K562 (cell line): ENCODE data around the gene ZNF839. TPM values are rescaled to one million over a fixed set of nuclear protein-coding genes. Genes with fewer than 3 reads are reported as not detected.

ENCODE experiments used
- BDP1 ChIP-seq: IDR thresholded peaks from 3 replicates; pipeline ENCODE4 v1.6.1; 2011; ENCODE audit not compliant: insufficient read length, insufficient read depth
- CEBPG ChIP-seq, 3 experiments: fragments of 200-800 bp in 1 of 3; sonication (Bioruptor generic) in 1 of 3; sonication (generic) in 1 of 3; formaldehyde crosslinking in 1 of 3; IDR thresholded peaks in 2 of 3; conservative IDR thresholded peaks in 1 of 3; 2 replicates each; pipeline versions ENCODE4 v1.6.1 to v1.8.0; 2016 to 2022; ENCODE audit warnings: missing compliant biosample characterization in 2 of 3, missing genetic modification characterization in 2 of 3, mild to moderate bottlenecking in 1 of 3, missing genetic modification reagents in 1 of 3
- KDM5B ChIP-seq: fragments of 200-600 bp; sonication (generic); IDR thresholded peaks from 2 replicates; pipeline ENCODE4 v1.6.1; 2012; ENCODE audit warnings: low read depth, mild to moderate bottlenecking, moderate library complexity, low read length, control low read depth, inconsistent platforms; ENCODE audit not compliant: insufficient replicate concordance
- NCOR1 ChIP-seq: fragments of 450-650 bp; IDR thresholded peaks from 2 replicates; pipeline ENCODE4 v1.6.1; 2016; ENCODE audit warnings: mild to moderate bottlenecking, moderate library complexity
- POLR2G ChIP-seq: fragments of 200-400 bp; formaldehyde crosslinking; IDR thresholded peaks from 2 replicates; pipeline ENCODE4 v1.6.1; 2017; ENCODE audit warnings: low read depth, mild to moderate bottlenecking, antibody characterized with exemption, low read length, moderate library complexity
- RFX5 ChIP-seq: IDR thresholded peaks from 2 replicates; pipeline ENCODE4 v1.6.1; 2011; ENCODE audit warnings: low read depth, mild to moderate bottlenecking, improper control_type of control experiment, low read length
- STAT5B ChIP-seq: fragments of 250-450 bp; sonication (Bioruptor Pico); IDR thresholded peaks from 2 replicates; pipeline ENCODE4 v1.8.0; 2021; ENCODE audit warnings: mild to moderate bottlenecking, inconsistent platforms
- TEAD2 ChIP-seq: fragments of 450-650 bp; IDR thresholded peaks from 2 replicates; pipeline ENCODE4 v1.6.1; 2016; ENCODE audit warnings: missing genetic modification characterization, control low read depth, missing compliant biosample characterization
- ZNF263 ChIP-seq: sonication (generic); formaldehyde crosslinking; IDR thresholded peaks from 2 replicates; pipeline ENCODE4 v1.8.0; 2022; ENCODE audit warnings: mild to moderate bottlenecking, missing genetic modification reagents, borderline replicate concordance
- ZNF740 ChIP-seq, 3 experiments: fragments of 200-800 bp in 1 of 3; sonication (Bioruptor generic) in 1 of 3; sonication (generic) in 1 of 3; formaldehyde crosslinking in 1 of 3; IDR thresholded peaks; 2 replicates each; pipeline versions ENCODE4 v1.6.1 to v1.8.0; 2016 to 2022; ENCODE audit warnings: mild to moderate bottlenecking in 2 of 3, missing compliant biosample characterization in 2 of 3, missing genetic modification characterization in 2 of 3, missing genetic modification reagents in 1 of 3
- ZSCAN32 ChIP-seq: fragments of 450-650 bp; formaldehyde crosslinking; IDR thresholded peaks from 2 replicates; pipeline ENCODE4 v1.4.0; 2020; ENCODE audit warnings: mild to moderate bottlenecking, moderate library complexity
- polyA plus RNA-seq, 8 experiments: library from polyadenylated mRNA; depleted of rRNA in 4 of 8; stranded (reverse) in 5 of 8; unstranded in 3 of 8; fragments of >200 nt; fragmentation: Nextera tagmentation in 2 of 8; fragmentation: Illumina TruSeq in 1 of 8; extraction: Ambion mirVana in 2 of 8; extraction: Trizol in 1 of 8; gene quantifications; 2 replicates each; pipeline versions ENCODE4 v1.2.1 to v1.2.3, GENCODE V29; 2011 to 2014; ENCODE audit warnings: inconsistent platforms in 1 of 8, missing spikeins in 1 of 8
- total RNA-seq, 7 experiments: library from RNA; depleted of rRNA in 6 of 7; stranded (reverse); fragments of >200 nt in 6 of 7; fragmentation: Illumina TruSeq in 2 of 7; extraction: Trizol in 2 of 7; gene quantifications; 2 replicates each; pipeline versions ENCODE4 v1.2.1 to v1.2.3, GENCODE V29; 2011 to 2021; ENCODE audit warnings: low replicate concordance in 1 of 7
- TF ChIP-seq, protein P1 (sequence below), 2 experiments: IDR thresholded peaks in 1 of 2; conservative IDR thresholded peaks in 1 of 2; 2 replicates each; pipeline ENCODE4 v1.6.1; 2016; ENCODE audit warnings: low read depth in 2 of 2, mild to moderate bottlenecking in 1 of 2, missing compliant biosample characterization in 1 of 2, missing genetic modification characterization in 1 of 2, moderate library complexity in 1 of 2
- TF ChIP-seq, protein P2 (sequence below): fragments of 250-450 bp; sonication (Bioruptor Pico); IDR thresholded peaks from 2 replicates; pipeline ENCODE4 v1.8.0; 2021; ENCODE audit warnings: moderate library complexity, mild to moderate bottlenecking, inconsistent platforms
- TF ChIP-seq, protein P3 (sequence below): sonication (generic); formaldehyde crosslinking; IDR thresholded peaks from 2 replicates; pipeline ENCODE4 v1.4.0; 2020; ENCODE audit warnings: mild to moderate bottlenecking, missing genetic modification reagents
- TF ChIP-seq, protein P4 (sequence below), 2 experiments: fragments of 450-650 bp; IDR thresholded peaks; 2 replicates each; pipeline ENCODE4 v1.6.1; 2016

Gene ZNF839
- total and polyA plus RNA-seq, 9 of the 15 experiments (the other 6 are each of a cell fraction or from before 2014, with no cell fraction given) = 0.42 to 8.4 (median 5.7) TPM

GRCh38 chr14:102316743-102317563, 2.6 kb upstream of the ZNF839 start (continued):
- TF ChIP-seq, protein P1, sequence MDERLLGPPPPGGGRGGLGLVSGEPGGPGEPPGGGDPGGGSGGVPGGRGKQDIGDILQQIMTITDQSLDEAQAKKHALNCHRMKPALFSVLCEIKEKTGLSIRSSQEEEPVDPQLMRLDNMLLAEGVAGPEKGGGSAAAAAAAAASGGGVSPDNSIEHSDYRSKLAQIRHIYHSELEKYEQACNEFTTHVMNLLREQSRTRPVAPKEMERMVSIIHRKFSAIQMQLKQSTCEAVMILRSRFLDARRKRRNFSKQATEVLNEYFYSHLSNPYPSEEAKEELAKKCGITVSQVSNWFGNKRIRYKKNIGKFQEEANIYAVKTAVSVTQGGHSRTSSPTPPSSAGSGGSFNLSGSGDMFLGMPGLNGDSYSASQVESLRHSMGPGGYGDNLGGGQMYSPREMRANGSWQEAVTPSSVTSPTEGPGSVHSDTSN (CRISPR knock-in tag; IDR thresholded peaks at IDR 0.05; ENCODE audit: low read depth) = no peak
- TF ChIP-seq, protein P1 (tag; conservative IDR thresholded peaks at IDR 0.05; ENCODE audit: low read depth) = peak; percentile 57; the same call in 1 of the 2 replicates
- TF ChIP-seq ZNF740 (CRISPR knock-in tag; IDR thresholded peaks at IDR 0.05) (0 out of 2 replicates have a peak, but pooled peaks have one; percentile 35), ZNF740 (tag; IDR thresholded peaks at IDR 0.05) (no peak), KDM5B (peak; percentile 24), STAT5B (no peak), POLR2G (peak; percentile 65), ZNF263 (CRISPR knock-in tag) (peak; percentile 66; the same call in 1 of the 2 replicates), TEAD2 (peak; percentile 74; the same call in 1 of the 2 replicates), ZSCAN32 (CRISPR knock-in tag) (0 out of 2 replicates have a peak, but pooled peaks have one; percentile 14), NCOR1 (peak; percentile 28; the same call in 1 of the 2 replicates), RFX5 (peak; percentile 63; the same call in 1 of the 2 replicates), BDP1 (peak; percentile 48), CEBPG (CRISPR knock-in tag; IDR thresholded peaks at IDR 0.05) (no peak), CEBPG (tag; conservative IDR thresholded peaks at IDR 0.05 in 1 of 2, IDR thresholded peaks at IDR 0.05 in 1 of 2) (no peak)
- TF ChIP-seq, protein P2, sequence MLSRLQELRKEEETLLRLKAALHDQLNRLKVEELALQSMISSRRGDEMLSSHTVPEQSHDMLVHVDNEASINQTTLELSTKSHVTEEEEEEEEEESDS (CRISPR knock-in tag) = no peak
- TF ChIP-seq, protein P3, sequence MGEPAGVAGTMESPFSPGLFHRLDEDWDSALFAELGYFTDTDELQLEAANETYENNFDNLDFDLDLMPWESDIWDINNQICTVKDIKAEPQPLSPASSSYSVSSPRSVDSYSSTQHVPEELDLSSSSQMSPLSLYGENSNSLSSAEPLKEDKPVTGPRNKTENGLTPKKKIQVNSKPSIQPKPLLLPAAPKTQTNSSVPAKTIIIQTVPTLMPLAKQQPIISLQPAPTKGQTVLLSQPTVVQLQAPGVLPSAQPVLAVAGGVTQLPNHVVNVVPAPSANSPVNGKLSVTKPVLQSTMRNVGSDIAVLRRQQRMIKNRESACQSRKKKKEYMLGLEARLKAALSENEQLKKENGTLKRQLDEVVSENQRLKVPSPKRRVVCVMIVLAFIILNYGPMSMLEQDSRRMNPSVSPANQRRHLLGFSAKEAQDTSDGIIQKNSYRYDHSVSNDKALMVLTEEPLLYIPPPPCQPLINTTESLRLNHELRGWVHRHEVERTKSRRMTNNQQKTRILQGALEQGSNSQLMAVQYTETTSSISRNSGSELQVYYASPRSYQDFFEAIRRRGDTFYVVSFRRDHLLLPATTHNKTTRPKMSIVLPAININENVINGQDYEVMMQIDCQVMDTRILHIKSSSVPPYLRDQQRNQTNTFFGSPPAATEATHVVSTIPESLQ (CRISPR knock-in tag) = peak; percentile 56; the same call in 1 of the 2 replicates
- TF ChIP-seq, protein P4, sequence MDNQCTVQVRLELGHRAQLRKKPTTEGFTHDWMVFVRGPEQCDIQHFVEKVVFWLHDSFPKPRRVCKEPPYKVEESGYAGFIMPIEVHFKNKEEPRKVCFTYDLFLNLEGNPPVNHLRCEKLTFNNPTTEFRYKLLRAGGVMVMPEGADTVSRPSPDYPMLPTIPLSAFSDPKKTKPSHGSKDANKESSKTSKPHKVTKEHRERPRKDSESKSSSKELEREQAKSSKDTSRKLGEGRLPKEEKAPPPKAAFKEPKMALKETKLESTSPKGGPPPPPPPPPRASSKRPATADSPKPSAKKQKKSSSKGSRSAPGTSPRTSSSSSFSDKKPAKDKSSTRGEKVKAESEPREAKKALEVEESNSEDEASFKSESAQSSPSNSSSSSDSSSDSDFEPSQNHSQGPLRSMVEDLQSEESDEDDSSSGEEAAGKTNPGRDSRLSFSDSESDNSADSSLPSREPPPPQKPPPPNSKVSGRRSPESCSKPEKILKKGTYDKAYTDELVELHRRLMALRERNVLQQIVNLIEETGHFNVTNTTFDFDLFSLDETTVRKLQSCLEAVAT (IDR thresholded peaks at IDR 0.05) = peak in 1 of 2 experiments; percentile 64; a peak in 1 of 4 replicates
